NCI-H446 (cell line): Measurements from ENCODE around the gene MT1H.
"Not testable (repeated sequence)": the region's sequence is repeated elsewhere in the genome, so short reads cannot be mapped to it uniquely, and the experiment has no call there.

Experiments used
- DNase-seq, 2 experiments: peaks; one replicate each; lab custom pipeline; 2025; lab: John Stamatoyannopoulos, UW

Gene MT1H

DNA sequence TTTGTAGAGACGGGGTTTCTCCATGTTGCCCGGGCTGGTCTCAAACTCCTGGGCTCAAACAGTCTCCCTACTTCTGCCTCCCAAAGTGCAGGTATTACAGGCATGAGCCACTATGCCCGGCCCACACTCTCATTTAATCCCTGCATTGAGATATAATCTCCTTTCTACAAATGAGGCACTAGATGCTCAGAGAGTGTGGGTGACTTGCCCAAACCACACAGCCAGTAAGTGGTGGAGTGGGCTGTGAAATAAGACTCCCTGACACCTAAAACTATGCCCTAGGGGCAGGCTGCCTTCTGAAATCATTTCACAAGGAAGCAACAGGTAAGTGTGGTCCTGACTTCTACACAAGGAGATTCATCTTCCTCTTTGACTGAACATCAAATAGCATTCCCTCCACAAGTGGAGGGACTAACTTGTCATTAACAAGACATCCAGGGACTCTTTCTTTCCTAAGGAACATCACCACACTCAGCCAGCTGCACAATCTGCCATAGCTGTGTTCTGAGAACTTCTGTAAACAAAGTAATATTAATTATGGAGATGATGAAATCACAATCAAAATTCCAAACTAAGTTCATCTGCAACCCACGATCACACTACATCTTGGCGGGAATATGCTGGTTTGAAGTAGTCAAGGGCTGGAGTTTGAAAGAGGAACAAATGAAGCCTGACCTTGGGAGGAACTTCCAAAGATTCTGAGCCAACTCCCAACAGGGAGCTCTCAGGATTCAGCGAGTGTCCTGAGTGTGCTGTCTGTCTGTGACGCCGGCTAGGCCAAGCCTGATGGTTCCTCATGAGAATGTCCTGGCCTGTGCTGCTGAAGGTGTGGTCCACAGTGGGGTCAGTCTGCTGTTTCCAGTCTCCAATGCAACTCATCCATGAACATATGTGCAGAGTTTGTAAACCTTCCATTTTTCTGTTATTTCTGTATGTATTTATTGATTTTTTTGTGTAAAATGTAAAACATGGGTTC is 4.0 kb upstream of the MT1H start:
- not testable (repeated sequence) for DNase-seq

DNA sequence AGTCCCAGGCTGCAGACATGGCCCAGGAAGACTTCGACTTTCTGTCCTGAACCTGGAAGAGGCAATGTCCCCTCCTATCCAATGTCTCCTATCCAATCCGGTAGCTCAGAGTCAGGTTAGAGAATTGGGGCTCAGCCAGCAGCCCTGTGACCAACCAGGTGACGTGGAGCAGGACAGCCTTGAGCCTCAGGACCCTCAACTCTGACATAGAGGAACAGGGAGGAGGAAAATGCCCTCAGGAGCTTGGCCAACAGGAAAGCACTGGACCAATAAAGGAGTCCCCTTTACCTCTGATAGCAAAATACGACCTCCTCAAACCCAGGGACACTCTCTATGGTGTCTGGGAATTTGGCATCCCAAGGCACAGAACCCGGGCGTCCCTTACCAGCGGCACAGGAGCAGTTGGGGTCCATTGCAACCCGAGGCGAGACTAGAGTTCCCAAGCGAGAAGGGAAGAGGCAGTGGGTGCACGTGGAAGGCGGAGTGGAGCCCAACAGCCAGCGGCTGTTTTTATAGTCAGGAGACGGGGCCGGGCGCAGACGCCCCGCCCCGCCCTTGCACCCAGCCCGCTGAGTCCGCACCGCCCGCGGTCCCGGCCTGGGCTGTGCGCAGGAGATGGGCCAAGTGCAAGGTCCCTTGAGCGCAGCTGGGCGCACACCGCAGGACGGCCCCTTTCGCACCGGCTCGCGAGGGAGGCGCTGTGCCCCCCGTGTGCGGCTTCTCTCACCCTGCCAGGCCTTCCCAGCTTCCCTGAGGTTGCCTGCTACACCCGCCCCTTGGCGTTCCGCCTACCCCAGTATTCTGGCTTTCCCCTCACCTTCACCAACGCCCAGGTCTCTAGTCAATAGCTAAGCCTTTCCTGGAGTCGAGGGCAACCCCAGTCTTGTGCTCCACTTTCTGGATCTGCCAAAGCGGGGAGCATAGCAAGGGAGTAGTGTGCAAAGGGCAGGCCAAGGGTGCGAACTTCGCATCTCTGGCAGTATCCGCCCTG is 1.7 kb upstream of the MT1H start, which contains the start of gene MT1G:
TSS of gene MT1G (minus strand) at position 485 of the 991 bp plus-strand sequence. CDS start at position 413, 72 bp downstream.
- DNase-seq, result no peak

DNA sequence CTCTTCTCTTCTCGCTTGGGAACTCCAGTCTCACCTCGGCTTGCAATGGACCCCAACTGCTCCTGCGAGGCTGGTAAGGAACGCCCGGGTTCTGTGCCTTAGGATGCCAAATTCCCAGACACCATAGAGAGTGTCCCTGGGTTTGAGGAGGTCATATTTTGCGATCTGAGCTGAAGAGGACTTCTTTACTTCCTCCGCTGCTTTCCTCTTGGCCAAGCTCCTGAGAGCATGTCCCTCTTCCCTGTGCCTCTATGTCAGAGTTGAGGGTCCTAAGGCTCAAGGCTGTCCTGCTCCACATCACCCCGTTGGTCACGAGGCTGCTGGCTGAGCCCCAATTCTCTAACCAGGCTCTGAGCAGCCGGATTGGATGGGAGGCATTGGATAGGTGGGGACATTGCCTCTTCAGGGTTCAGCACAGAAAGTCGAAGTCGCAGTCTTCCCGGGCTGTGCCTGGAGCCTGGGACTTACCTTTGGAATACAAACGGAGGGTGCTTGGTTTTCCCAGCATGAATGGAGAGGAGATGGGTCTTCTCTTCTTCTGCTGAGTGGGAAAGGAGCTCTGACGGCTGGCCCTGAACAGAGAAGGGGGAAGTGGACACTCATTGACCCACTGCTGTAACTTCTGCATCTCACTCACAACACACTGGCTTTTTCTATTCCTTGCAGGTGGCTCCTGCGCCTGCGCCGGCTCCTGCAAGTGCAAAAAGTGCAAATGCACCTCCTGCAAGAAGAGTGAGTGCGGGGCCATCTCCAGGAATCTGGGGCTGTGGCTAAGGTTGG is 416 bp downstream of the MT1H start:
- no peak for DNase-seq

DNA sequence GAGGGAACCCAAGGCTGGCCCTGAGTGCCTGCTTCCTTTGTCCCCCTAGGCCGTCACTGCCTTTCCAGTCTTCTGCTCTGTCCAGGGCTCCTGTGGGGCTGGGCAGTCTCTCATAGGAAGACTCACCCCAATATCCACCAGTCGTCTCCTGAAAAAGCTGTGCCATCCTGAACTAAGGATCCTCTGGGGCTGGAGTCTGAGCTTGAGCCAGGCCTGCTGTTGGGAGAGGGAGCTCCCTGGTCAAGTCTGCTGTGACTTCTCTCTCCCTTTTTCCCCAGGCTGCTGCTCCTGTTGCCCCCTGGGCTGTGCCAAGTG is 963 bp downstream of the MT1H start:
- DNase-seq, result no peak

DNA sequence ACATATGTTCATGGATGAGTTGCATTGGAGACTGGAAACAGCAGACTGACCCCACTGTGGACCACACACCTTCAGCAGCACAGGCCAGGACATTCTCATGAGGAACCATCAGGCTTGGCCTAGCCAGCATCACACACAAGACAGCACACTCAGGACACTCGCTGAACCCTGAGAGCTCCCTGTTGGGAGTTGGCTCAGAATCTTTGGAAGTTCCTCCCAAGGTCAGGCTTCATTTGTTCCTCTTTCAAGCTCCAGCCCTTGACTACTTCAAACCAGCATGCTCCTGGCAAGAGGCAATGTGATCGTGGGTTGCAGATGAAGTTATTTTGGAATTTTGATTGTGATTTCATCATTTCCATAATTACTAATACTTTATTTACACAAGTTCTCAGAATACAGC is 2.1 kb downstream of the MT1H start:
- DNase-seq, result peak; percentile 3 to 15

DNA sequence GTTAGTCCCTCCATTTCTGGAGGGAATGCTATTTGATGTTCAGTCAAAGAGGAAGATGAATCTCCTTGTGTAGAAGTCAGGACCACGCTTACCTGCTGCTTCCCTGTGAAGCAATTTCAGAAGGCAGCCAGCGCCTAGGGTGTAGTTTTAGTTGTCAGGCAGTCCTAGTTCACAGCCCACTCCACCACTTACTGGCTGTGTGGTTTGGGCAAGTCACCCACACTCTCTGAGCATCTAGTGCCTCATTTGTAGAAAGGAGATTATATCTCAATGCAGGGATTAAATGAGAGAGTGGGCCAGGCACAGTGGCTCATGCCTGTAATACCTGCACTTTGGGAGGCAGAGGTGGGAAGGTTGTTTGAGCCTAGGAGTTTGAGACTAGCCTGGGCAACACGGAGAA is 2.6 kb downstream of the MT1H start:
- DNase-seq, result not testable (repeated sequence)

DNA sequence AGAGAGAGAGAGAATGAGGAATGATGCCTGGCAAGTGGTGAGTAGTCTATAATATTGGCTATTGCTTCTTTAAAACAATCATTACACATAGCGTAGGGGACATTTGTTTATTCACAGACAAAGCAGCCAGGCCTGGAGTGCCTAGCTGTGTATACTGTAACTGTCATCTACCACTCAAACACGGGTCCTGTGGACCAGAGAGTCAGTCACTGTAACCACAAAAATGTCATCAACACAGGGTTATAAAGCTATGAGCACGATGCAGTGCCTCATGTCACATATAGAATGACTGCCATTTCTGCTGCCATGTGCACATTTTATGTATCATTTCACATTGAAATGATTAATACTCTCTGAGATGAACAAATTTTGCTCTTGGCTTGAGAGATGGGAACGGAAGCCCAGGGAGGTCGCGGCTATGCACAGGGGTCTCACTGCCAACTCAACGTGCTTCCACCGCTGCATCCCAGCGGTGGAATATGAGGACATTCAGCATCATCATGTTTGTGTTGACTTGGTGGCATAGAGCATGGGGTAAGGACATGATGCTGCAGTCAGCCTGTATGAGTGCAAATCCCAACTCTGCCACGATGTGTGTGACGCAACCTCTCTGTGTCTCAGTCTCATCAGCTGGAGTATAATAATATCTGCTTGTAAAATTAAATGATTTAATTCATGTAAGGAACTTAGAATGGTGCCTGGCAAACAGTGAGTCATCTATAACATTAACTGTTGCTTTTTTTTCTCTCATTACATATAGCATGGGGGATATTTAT is 3.3 kb downstream of the MT1H start:
- no peak for DNase-seq

DNA sequence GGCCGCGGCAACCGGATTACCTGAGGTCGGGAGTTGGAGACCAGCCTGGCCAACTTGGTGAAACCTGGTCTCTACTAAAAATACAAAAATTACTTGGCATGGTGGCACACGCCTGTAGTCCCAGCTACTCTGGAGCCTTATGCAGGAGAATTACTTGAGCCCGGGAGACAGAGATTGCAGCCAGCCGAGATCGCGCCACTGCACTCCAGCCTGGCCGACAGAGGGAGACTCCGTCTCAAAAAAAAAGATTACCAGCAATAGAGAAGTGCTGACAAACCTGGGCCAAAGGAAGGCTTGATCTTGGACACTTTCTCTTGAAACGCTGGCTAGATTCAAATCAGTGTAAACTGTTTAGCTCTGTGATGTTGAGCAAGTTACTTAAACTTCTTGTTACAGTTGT is 4.3 kb downstream of the MT1H start:
- peak in 1 of 2 experiments; percentile 14 for DNase-seq

DNA sequence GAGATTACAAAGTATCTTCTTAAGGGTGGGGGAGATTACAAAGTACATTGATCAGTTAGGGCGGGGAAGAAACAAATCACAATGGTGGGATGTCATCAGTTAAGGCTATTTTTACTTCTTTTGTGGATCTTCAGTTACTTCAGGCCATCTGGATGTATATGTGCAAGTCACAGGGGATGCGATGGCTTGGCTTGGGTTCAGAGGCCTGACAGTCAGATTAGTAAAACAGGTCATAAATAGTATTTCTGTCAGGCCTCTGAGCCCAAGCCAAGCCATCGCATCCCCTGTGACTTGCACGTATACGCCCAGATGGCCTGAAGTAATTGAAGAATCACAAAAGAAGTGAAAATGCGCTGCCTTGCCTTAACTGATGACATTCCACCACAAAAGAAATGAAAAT is 5.0 kb downstream of the MT1H start:
- DNase-seq, result peak in 1 of 2 experiments; percentile 32

DNA sequence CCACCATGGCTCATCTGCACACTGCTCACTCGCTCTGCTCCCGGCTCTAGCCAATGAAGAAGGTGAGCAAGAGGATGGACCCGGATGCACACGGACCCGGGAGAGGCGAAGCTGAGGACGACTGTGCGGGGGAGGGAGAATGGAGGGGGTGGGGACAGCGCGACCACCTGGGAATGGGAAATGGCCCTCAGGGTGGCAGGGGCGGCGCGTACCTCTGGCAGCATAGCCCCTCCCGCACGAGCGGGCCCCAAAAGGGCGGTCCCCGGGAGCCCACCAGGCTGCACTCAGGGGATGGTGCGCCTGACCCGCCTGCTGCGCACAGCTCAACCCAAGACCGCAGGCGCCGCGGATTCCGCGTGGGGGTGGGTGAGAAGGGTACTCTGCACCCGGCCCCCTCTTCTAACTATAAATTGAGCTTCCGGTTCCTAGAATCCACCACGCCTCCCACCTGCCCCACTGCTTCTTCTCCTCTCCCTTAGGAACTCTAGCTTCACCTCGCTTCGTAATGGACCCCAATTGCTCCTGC is 6.1 kb downstream of the MT1H start:
- DNase-seq, result no peak

DNA sequence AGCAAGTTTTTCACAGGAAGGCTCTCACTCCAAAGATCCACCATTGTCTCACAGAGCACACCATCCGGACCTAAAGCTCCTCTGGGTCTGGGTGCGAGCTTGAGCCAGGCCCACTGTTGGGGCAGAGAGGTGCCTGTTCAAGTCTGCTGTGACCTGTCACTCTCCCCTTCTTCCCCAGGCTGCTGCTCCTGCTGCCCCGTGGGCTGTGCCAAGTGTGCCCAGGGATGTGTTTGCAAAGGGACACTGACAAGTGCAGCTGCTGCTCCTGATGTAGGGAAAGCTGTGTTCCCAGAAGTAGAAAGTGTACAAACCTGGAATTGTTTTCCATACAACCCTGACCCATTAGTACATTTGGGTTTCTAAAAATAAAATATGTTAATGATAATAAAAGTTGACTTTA is 7.9 kb downstream of the MT1H start:
- DNase-seq, result no peak

DNA sequence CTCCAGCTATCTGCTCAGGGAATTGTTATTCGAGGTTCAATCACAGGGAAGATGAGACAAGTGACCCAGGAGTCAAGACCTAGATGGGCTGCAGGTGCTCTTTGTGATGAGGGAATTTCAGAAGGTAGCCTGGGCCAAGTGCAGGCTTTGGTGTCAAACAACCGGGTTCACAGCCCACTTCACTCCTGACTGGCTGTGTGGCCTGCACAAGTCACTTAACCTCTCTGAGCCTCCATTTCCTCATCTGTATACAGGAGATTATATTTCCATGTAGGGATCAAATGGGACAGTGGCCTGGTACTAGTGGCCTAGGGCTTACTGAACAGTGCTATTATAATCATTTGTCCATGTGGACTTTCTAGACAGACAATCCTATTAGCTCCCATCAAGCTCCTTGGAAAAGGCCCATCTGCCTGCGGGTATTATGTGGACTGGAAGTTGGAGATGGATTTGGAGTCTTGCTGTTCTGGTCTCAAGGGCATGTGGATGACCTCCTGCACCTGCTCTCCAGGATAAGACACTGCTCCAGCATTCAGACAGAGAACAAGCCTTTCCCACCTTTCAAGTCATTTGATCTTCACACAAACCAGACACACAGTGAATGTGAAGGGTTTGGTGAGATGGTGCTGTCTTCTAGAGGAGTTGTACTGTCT is 9.6 kb downstream of the MT1H start:
- DNase-seq, result no peak

DNA sequence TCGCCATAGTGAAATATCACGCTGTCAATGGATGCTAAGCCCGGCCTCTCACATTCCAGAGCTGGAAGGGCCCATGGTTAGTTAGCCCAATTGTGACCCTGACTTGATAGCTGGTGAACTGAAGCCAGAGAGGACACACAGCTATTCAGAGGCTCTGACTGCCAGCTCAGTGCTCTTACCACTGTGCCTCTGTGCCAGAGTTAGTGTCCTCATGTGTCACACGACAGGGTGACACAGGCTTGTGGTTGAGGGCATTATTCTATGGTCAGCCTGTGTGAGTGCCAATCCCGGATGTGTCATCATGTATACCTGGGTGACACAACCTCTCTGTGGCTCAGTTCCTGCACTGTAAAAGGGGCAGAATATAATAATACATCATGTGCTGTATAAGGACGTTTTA is 10.2 kb downstream of the MT1H start:
- no peak for DNase-seq

DNA sequence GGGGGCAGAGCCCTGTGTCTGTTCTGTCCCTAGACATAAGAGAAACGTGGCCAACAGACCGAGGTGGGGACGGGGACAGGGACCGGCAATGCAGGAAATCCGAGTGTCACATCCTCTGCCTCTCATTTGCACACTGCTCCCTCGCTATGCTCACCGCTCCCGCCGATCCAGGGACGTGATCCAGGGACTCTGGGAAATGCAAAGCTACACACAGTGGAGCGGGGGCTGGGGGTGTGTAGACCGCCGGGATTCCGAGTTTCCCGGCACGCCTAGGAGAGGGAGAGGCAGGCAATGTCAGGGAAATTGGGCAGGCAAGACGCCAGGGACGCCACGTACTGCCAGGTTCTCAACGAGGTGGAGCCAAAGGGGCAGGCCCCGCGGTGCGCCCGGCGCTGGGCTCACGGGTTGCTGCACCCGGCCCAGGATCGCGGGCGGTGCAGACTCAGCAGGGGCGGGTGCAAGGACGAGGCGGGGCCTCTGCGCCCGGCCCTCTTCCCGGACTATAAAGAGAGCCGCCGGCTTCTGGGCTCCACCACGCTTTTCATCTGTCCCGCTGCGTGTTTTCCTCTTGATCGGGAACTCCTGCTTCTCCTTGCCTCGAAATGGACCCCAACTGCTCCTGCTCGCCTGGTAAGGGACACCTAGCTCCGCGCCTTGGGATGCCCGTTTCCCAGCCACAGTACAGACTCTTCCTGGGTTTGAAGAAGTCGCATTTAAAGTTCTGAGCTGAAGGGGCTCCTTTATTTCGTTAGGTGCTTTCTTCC is 12.5 kb downstream of the MT1H start, which contains the start of gene MT1X:
TSS of gene MT1X (plus strand) at position 532 of the 764 bp plus-strand sequence. CDS start at position 603, 71 bp downstream.
- peak; percentile 35 to 91 for DNase-seq

DNA sequence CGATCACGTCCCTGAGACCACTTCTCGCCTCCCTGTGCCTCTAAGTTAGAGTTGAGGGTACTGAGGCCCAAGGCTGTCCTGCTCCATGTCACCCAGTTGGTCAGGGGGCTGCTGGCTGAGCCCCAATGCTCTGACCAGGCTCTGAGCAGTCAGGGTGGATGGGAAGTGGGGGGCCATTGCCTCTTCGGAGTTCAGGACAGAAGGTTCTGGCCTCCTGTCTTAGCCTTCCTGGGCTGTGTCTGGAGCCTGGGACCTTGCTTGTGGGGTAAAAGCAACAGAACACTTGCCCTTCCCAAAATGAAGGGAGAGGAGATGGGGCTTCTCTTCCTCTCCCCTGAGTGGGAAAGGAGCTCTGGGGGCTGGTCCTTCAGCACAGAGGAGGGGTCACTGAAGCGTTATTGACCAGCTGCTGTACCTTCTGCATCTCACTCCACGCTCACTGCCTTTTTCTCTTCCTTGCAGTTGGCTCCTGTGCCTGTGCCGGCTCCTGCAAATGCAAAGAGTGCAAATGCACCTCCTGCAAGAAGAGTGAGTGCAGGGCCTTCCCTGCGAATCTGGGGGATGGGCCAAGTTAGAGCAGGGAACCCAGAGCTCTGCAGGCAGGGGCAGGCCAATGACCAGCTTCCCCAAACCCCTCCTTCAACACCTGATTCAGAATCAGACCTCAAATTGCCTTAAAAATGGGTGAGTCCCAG is 13.2 kb downstream of the MT1H start:
- DNase-seq, result no peak

DNA sequence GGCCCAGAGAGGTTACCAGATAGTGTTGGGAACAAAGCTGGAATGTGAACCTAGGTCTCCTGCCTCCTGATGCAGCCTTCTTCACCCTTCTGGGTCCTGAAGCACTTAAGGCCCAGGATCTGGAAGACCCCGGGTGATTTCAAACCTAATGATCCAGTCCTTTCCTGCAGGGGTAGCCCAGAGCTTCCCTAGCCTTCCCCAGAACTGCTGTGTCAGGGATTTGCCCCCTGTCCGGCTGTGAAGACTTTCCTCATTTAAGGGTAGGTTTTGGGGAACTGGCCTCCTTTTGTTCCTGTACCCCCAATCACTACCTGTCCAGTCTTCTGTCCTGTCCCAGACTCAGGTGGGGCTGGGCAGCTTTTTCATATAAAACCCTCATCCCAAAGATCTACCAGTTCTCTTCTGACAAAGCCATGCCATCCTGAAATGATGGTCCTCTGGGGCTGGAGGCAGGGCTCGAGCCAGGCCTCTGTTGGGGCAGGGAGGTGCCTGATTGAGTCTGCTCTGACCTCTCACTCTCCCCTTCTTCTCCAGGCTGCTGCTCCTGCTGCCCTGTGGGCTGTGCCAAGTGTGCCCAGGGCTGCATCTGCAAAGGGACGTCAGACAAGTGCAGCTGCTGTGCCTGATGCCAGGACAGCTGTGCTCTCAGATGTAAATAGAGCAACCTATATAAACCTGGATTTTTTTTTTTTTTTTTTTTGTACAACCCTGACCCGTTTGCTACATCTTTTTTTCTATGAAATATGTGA is 14.0 kb downstream of the MT1H start:
- DNase-seq, result no peak

DNA sequence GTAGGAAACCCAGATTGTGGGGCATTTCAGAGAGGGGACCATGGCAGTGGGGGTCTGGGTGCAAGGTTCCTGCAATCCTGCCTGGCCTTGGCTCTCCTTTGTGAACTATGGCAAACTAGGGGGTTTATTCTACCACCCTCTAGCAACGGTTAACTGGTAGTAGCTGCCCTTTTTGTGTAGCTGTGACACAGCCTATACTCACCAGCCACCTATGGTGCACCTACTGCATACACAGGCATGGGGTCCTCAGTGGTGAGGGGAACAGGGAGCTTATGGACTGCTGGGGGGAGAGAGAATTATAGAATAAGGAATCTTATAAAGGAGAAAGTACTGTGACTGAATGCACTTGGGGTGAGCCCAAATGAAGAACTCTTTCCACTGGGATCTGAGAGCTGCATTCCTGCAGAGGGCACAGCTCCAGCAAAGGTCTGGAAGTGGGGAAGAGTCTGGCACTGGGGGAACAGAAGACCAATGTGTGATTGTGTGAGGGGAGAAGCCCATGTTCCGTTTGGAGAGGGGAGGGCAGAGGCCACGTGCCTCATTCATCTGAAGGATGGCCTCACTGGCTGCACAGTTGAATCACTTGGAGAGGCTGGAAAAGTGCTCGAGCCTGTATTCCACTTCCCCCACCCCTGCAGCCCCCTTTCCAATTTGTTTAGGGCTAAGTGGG is 14.8 kb downstream of the MT1H start:
- no peak for DNase-seq
